OCI-LY3 (cell line): ENCODE data around the gene IGFL1.
"Not testable (repeated sequence)": the region's sequence is repeated elsewhere in the genome, so short reads cannot be mapped to it uniquely, and the experiment has no call there.

ENCODE experiments used
- H2AFZ ChIP-seq: fragments of 200-600, 300-600 bp; shearing (Covaris generic); 2 replicates; pipeline ENCODE4 v1.6.0; 2014; ENCODE audit warnings: antibody characterized with exemption, low read depth, low read length
- H3K27ac ChIP-seq: fragments of 200-600, 300-600 bp; sonication (generic); 2 replicates; pipeline ENCODE4 v1.5.1; 2014; ENCODE audit warnings: mild to moderate bottlenecking, low read length, moderate library complexity, mixed read lengths
- H3K27me3 ChIP-seq: fragments of 200-600, 300-600 bp; sonication (generic); 2 replicates; pipeline ENCODE4 v1.6.1; 2014; ENCODE audit warnings: low read depth, low read length, mixed read lengths
- H3K36me3 ChIP-seq: fragments of 200-600, 300-600 bp; sonication (generic); replicated peaks from 2 replicates; pipeline ENCODE3; 2014; ENCODE audit warnings: low read depth, low read length, mixed read lengths
- H3K4me1 ChIP-seq: fragments of 300-600, 200-600 bp; sonication (generic); 2 replicates; pipeline ENCODE4 v1.6.1; 2014; ENCODE audit warnings: low read length, mixed read lengths
- H3K4me2 ChIP-seq: fragments of 200-600, 300-600 bp; sonication (generic); 2 replicates; pipeline ENCODE4 v1.6.1; 2014; ENCODE audit warnings: low read length, mixed read lengths
- H3K4me3 ChIP-seq: fragments of 300-600, 200-600 bp; sonication (generic); 2 replicates; pipeline ENCODE4 v1.5.1; 2014; ENCODE audit warnings: antibody characterized with exemption, mild to moderate bottlenecking, low read length, moderate library complexity
- H3K79me2 ChIP-seq: fragments of 300-600, 200-600 bp; shearing (Covaris generic); 2 replicates; pipeline ENCODE4 v1.6.1; 2014; ENCODE audit warnings: mild to moderate bottlenecking, low read length, mixed read lengths
- H3K9ac ChIP-seq: fragments of 300-600, 200-600 bp; shearing (Covaris generic); 2 replicates; pipeline ENCODE4 v1.6.0; 2014; ENCODE audit warnings: mild to moderate bottlenecking, low read length, moderate library complexity
- H3K9me3 ChIP-seq: fragments of 200-600, 300-600 bp; shearing (Covaris generic); 2 replicates; pipeline ENCODE4 v1.6.1; 2014; ENCODE audit warnings: low read length, mixed read lengths; ENCODE audit not compliant: insufficient read depth
- H4K20me1 ChIP-seq: fragments of 200-600, 300-600 bp; sonication (generic); 2 replicates; pipeline ENCODE4 v1.6.1; 2016; ENCODE audit warnings: low read length, mixed read lengths; ENCODE audit not compliant: insufficient read depth
- EZH2phosphoT487 ChIP-seq: fragments of 200-600 bp; shearing (Covaris generic); IDR thresholded peaks from 2 replicates; pipeline ENCODE4 v1.6.1; 2018; ENCODE audit warnings: antibody characterized with exemption, mixed run types, low read depth
- TF ChIP-seq, protein P1 (sequence below): fragments of 200-600, 300-600 bp; sonication (generic); IDR thresholded peaks from 2 replicates; pipeline ENCODE4 v1.5.1; 2014; ENCODE audit warnings: antibody characterized with exemption, low read length, low read depth

The IGFL1 gene

DNA sequence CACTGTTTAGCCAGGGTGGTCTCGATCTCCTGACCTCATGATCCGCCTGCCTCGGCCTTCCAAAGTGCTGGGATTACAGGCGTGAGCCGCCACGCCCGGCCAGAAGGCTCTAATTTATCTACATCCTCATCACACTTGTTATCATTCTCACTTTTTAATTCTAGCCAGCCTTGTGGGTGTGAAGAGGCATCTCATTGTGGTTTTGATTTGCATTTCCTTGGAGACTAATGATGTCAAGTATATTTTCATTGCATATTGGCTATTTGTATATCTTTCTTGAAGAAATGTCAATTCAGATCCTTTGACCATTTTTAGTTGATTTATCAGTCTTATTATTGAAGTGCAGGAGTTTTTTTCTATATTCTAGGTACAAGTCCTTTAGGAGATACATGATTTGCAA, 39.6 kb downstream of the IGFL1 start:
- Histone ChIP-seq H3K79me2 (no peaks in the 10 kb centered on the region), H3K27ac (no peak overlapping the region), H3K36me3 (no peaks in the 10 kb centered on the region), H2AFZ (no peak overlapping the region), H4K20me1 (no peaks in the 10 kb centered on the region), H3K9me3 (no peaks in the 10 kb centered on the region), H3K9ac (no peak overlapping the region), H3K4me2 (no peak overlapping the region), H3K27me3 (peaks cover 26% of the 10 kb centered on the region), H3K4me1 (peaks cover 13% of the 10 kb centered on the region), H3K4me3 (no peak overlapping the region)
- TF ChIP-seq, protein P1, sequence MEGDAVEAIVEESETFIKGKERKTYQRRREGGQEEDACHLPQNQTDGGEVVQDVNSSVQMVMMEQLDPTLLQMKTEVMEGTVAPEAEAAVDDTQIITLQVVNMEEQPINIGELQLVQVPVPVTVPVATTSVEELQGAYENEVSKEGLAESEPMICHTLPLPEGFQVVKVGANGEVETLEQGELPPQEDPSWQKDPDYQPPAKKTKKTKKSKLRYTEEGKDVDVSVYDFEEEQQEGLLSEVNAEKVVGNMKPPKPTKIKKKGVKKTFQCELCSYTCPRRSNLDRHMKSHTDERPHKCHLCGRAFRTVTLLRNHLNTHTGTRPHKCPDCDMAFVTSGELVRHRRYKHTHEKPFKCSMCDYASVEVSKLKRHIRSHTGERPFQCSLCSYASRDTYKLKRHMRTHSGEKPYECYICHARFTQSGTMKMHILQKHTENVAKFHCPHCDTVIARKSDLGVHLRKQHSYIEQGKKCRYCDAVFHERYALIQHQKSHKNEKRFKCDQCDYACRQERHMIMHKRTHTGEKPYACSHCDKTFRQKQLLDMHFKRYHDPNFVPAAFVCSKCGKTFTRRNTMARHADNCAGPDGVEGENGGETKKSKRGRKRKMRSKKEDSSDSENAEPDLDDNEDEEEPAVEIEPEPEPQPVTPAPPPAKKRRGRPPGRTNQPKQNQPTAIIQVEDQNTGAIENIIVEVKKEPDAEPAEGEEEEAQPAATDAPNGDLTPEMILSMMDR: no peak
- TF ChIP-seq EZH2phosphoT487: no peak

DNA sequence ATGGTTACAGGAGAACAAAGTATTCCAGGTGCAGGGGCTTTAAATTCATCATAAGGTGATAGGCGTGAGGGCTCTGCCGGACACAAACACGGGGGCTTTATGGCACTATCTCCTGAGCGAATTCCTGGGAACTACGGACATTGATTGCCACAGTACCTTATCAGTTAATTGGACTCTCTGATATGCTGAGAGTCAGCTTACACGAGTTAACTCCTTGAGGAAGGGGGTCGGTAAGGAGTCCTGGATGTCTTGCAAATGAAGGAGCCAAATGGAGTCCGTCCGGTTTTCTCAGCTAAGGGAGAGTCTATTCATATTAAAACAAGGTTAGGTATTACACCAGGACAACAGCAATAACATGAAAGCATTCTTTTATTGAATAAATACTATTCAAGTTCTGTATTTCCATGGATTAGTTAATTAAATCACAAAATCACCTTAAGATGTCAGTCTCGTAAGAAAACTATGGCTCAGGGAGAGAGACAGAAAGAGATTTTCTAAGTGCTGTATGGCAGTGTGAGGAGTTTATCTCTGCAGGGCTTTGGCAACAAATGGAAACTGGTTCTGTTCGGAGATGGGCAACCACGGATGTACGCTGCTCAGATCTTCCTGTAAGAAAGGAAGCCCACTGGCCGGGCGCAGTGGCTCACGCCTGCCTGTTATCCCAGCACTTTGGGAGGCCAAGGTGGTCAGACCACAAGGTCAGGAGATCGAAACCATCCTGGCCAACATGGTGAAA, 41.1 kb downstream of the IGFL1 start:
- H3K27ac ChIP-seq: no peak overlapping the region
- H3K9ac ChIP-seq: no peak overlapping the region
- no peaks in the 10 kb centered on the region for H3K9me3 ChIP-seq
- no peaks in the 10 kb centered on the region for H4K20me1 ChIP-seq
- no peak overlapping the region for H3K4me3 ChIP-seq
- no peak overlapping the region for H2AFZ ChIP-seq
- no peaks in the 10 kb centered on the region for H3K79me2 ChIP-seq
- peaks cover 13% of the 10 kb centered on the region for H3K4me1 ChIP-seq
- H3K4me2 ChIP-seq: peak overlapping the region; percentile 4; the same call in 1 of the 2 replicates
- no peak for TF ChIP-seq EZH2phosphoT487
- TF ChIP-seq, protein P1: no peak
- H3K27me3 ChIP-seq: peaks cover 21% of the 10 kb centered on the region; the same call in 1 of the 2 replicates
- H3K36me3 ChIP-seq: no peaks in the 10 kb centered on the region

DNA sequence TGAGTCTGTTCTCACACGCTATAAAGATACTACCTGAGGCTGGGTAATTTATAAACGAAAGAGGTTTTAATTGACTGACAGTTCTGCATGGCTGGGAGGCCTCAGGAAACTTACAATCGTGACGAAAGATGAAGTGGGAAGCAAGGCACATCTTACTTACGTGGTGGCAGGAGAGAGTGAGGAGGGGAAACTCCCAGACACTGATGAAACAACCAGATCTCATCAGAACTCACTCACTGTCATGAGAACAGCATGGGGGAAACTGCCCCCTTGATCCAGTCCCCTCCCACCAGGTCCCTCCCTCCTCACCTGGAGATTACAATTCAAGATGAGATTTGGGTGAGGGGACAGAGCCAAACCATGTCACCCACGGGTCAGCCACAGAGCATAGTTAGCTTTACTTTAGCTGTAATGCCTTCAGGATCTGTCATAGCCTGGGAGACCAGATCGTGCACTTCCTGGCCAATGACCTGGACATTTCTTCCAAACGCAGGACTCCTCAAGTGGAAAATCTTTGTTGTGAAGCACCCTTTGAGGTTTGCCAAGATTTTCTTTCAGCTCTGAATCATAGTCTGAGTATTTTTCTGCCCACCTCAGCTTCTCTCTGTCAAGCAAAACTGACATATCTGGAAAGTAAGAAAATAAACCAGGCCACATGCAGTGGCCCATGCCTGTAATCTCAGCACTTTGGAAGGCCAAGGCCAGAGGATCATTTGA, 42.1 kb downstream of the IGFL1 start:
- Histone ChIP-seq H3K9ac (no peak overlapping the region), H3K36me3 (no peaks in the 10 kb centered on the region), H2AFZ (no peak overlapping the region), H3K79me2 (no peaks in the 10 kb centered on the region), H3K9me3 (no peaks in the 10 kb centered on the region), H4K20me1 (no peaks in the 10 kb centered on the region), H3K27ac (no peak overlapping the region), H3K4me1 (peaks cover 13% of the 10 kb centered on the region), H3K4me2 (peak overlapping the region; percentile 36), H3K4me3 (no peak overlapping the region), H3K27me3 (peaks cover 21% of the 10 kb centered on the region; the same call in 1 of the 2 replicates)
- no peak for TF ChIP-seq EZH2phosphoT487
- TF ChIP-seq, protein P1: no peak

DNA sequence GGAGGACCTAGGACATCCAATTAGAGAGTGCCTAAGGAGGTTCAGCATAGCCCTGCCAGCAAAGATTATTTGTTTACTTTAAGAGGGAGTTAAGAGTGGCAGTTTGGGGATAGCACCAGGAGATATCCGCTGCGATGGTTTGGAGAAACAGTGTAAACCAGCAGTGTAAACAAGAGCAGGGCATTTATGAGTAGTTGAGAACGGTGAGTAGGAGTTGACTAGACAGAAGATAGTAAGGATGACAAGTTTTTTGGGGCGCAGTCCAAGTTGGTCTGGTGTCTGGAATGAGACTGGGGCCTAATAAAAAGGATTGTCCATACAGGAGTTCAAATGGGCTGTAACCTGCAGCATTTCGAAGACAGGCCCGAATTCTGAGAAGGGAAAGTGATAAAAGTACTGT, 44.4 kb downstream of the IGFL1 start:
- H3K36me3 ChIP-seq, H3K4me2 ChIP-seq, H2AFZ ChIP-seq, H3K27ac ChIP-seq, H3K79me2 ChIP-seq, H3K9me3 ChIP-seq, H3K9ac ChIP-seq, H3K4me3 ChIP-seq, H4K20me1 ChIP-seq: not testable (repeated sequence)
- peaks cover 13% of the 10 kb centered on the region for H3K4me1 ChIP-seq
- peaks cover 16% of the 10 kb centered on the region; the same call in 1 of the 2 replicates for H3K27me3 ChIP-seq
